HG03039 (cell line): ENCODE measurements around the gene SAMD4A.
"Not testable (repeated sequence)": the region's sequence is repeated elsewhere in the genome, so short reads cannot be mapped to it uniquely, and the experiment has no call there.

Experiments used
- ATAC-seq: cut with Tn5 transposase; IDR thresholded peaks from one replicate; pipeline ENCODE4 v1.9.1; 2021; ENCODE audit warnings: mild to moderate bottlenecking, moderate library complexity; ENCODE audit not compliant: unreplicated experiment

SAMD4A gene

DNA sequence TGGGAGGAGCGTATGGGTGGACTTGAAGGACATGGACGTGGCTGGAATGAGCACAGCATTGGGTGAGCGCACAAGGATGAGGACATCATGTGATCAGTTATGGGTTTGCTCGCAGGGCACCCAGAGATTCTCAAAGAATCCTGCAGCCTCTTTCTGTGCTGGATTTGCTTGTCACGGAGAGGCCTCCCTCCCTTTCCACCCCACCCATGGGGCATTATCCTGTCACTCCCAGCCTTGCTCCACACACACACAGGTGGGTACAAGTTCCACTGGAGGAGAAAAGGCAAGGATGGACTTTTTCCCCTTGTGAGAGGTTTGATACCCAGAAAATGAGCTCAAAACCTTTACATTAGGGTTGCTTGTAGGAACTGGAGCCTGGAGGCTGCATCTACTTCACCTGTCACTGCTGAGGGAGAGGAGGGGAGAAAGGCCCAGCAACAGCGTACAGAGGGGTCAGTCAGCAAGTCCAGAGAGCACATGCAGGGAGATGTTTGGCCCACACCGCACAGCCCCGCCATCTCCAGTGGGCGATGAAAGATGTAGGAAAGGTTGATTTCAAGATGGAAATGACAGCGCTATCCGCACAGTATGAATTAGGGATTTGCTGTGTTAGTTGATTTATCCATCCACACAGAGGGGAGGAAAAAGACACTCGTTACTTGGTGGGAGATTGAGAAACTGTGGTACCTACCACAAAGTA, 223.0 kb downstream of the SAMD4A start:
- ATAC-seq, result no peak

DNA sequence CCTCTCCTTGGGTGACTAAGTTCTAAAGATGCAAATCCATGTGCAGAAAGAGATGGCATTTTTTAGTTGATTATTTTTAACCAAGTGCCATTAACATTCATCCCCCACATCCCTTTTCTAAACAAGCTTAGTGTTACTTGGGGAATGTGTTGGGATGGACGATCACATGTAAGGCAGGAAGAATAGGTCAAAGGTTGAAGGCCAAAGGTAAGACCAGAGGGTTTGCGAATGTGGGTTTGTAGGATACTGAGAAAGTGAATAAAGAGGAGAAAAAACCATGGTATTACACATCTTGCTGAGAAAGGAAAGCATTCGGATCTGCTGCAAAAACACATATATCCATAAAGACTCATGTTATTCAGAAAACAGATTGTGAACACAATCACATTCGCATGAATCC, 224.1 kb downstream of the SAMD4A start:
- ATAC-seq, result no peak

DNA sequence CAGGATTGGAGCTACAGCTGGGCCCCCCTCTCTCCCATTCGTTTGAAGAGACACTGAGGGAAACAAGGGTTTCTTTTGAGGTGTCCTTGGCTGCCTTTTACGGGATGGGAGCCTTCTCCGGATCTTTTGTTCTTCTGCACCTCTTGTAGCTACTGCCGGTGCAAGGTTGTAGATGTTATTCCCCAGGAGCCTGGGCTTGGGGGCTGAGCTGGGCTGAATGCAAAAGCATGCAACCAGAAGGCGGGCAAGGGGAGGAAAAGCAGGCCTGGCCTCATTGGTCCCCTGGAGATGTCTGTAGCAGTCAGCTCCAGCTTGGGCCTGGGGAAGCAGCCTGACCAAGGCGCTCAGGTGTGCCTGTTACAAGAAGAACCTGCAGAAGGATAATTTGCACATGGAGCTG, 225.4 kb downstream of the SAMD4A start:
- ATAC-seq, result no peak

DNA sequence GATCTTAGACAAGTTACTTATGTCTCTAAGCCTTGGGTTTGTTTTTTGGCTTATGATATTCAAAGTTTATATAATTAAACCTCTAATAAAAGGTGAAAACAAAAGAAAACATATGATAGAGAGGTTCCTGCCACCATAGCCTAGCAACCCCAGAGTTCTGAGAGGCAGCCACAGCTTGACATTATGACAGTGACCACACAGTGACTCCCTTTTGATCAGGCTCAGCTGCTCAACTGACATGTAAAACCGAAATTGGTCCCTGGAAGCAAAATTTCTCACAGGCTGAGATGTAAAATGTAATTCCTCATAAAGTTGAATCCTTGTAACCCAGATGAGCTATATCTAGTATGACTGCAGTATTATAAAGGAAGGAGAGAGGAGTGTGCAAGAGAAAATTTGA, 227.2 kb downstream of the SAMD4A start:
- ATAC-seq, result no peak

DNA sequence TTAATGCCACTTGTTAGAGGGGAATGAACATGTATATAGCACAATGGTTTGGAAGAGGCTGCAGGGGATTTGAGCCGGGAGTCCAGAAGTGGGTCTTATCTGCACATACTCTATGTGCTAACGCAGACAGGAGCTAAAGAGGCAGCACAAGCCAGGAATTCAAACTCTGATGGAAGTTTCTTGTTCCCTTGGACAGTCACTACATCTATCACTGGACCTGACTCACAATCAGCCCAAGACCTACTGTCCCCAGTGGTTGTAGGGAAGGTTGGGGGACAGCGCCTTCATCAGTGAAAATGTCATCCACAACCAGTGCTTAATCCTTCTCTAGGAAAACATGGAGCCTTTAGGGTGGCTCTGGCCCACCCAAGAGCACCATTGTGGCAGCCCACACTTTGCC, 227.9 kb downstream of the SAMD4A start:
- no peak for ATAC-seq

DNA sequence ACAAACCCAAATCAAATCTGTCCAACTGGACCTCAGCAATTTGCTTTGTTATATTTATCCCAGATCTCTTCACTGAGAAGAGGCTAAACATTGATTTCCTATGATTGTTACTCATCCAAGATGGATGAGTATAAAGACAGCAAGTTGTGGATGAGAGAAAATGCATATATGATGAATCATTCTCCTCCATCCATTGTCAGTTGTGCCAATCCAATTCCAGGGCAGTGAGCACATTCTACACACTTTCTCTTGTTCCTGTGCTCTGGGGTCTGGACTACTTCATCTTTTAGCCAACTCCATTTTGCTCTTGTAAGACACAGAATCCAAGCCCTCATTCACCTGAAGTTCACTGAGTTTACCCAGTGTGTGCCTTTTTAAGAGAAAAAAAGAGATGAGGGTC, 230.0 kb downstream of the SAMD4A start:
- no peak for ATAC-seq

DNA sequence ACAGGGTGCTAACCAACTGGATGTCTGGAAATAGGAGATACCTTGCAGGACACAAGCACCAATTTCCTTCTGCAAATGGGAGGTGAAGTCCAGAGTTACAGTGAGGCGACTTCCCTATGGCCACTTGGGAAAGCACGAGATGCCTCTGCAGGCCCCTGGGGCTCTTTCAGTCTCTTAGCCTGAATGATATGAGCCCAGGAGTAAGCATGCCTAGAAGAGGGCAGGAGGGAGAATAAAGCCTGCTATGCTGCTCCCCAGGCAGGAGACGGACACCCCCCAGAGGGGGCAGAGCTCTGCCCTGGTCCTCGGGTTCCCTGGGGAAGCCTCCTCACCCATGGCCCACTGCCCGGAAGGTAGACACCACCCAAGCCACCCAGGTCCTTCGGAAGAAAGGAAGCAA, 230.6 kb downstream of the SAMD4A start:
- ATAC-seq, result no peak

DNA sequence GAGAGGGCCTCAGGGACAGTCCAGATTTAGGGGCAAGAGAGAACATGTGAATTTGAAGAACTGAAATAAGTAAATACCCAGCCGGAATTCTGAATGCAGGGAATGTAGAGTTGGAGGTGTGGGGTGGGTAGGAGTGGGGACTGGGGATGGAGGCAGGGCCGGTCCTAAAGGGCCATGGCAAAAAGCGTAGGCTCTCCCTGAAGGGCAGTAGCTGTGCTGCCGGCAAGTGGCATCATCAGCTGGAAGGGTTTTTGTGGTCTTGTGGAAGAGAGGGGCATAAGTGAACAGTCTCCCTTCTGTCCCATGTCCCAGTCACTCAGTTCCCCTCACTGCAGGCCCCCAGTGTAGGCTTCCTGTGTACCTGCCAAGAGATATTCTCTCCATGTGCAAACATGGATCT, 231.1 kb downstream of the SAMD4A start:
- no peak for ATAC-seq

DNA sequence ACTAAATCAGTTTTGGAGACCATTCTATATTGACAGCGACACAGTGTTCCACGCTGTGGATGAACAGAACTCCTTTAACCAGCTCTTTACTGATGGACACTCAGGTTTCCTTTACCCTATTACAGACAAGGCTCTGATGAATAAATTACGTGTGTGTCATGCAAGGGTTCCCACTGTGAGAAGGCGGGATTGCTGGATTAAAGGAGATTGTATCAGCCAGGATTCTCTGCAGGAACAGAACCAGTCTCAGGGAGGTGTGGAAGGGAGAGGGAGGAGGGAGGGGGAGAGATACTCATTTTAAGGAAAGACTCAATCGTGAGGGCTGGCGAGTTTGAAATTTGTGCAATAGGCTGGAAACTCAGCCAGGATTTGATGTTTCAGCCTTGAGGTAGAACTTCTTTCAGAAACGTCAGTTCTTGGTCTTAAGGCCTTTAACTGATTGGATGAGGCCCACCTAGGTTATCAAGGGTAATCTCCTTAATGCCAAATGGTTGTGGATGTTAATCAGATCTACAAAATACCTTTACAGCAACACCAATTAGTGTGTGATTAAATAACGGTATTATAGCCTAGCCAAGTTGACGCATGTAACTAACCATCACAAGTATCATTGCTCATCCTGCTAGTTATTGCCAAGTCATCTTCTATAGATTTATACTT, 231.7 kb downstream of the SAMD4A start:
- no peak for ATAC-seq

DNA sequence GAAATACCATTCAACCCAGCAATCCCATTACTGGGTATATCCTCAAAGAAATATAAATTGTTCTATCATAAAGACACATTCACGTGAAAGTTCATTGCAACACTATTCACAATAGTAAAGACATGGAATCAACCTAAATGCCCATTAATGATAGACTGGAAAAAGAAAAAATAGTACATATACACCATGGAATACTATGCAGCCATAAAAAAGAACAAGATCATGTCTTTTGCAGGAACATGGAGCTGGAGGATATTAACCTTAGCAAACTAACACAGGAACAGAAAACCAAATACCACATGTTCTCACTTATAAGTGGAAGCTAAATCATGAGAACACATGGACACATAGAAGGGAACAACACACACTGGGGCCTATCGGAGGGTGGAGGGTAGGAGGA, 234.6 kb downstream of the SAMD4A start:
- ATAC-seq, result not testable (repeated sequence)

DNA sequence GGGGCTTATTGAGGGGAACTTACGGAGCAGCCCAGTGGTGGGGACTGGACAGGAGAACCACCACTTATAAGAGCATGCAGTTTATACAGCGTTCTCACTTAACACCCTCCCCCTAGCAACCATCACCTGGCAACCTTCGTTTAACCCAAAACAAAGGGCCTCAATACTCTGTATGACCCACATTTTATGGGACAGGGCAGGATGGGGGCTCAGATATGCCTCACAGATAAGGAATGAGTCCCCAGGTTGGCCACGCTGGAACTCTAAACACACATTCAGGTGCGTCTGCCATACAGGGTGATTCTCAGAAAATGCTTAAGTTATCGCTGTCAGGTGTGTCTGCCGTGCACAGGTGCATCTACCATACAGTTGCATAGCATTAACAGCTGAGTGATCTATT, 236.5 kb downstream of the SAMD4A start:
- no peak for ATAC-seq

DNA sequence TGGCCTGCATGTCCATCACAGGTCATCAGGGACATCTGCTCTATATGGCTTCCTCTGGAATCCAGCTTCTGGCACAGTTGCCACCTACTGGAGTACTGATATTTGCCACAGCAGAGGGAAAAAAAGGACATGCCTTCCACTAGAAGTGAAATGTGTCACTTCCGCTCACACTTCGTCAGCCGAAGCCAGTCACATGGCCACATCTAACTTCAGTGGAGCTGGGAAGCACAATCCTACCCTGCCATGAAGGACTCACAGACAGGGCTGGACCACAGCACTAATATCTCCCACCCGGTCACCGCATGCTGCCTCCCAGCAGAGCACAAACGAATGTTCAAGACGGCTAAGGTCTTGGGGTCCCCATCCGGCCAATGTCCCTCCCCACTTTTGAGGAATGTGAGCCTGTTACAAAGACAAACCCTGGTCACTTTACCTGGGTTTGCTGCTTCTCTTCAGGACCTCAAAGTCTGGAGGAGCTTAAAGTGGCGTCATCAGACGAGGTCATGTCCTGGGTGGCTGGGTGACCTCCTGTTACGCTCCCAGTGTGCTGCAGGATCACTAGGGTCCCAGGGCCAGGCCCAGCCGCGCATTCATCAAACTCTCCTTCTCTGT, 237.1 kb downstream of the SAMD4A start:
- no peak for ATAC-seq

DNA sequence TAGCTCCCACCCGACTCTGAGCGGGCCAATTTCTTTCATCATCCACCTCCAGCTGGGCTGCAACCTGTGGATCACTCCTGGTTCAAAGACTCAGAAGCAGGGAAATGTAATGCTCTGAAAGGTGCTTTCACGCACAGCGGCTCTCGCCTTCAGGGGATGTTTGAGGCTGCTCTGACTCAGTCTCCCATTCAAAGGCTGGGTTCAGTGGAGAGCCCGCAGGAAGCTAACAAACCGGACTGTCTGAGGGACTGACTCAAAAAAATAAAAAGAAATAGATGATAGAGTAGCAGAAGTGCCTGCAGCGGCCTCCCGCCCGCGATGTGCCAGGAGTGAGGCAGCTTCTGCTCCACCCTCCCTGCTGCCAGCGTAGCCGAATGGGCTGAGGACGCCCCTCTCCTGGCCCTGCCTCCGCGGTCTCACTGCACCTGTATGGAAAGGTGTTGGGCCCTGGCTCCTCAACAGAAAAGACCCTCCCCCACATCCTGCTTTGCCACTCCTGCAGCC, 237.7 kb downstream of the SAMD4A start:
- ATAC-seq, result no peak

DNA sequence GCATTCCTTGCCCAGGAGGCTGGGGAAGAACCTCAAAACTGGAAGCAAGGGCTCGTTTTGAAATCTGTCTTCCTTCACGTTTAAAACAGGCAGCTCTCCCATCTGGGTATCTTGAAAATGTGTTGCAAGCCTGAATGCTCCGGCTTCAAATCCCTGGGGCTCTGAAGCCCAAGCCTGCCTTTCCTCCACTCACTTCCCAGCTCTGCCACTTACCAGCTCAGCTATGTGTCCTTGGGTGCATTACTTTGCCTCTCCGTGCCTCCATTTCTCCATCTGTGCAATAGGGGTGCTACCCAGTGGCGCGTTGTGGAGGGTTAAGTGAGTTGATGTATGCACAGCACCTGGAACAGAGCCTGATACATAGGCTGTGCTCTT, 238.1 kb downstream of the SAMD4A start:
- ATAC-seq, result no peak

DNA sequence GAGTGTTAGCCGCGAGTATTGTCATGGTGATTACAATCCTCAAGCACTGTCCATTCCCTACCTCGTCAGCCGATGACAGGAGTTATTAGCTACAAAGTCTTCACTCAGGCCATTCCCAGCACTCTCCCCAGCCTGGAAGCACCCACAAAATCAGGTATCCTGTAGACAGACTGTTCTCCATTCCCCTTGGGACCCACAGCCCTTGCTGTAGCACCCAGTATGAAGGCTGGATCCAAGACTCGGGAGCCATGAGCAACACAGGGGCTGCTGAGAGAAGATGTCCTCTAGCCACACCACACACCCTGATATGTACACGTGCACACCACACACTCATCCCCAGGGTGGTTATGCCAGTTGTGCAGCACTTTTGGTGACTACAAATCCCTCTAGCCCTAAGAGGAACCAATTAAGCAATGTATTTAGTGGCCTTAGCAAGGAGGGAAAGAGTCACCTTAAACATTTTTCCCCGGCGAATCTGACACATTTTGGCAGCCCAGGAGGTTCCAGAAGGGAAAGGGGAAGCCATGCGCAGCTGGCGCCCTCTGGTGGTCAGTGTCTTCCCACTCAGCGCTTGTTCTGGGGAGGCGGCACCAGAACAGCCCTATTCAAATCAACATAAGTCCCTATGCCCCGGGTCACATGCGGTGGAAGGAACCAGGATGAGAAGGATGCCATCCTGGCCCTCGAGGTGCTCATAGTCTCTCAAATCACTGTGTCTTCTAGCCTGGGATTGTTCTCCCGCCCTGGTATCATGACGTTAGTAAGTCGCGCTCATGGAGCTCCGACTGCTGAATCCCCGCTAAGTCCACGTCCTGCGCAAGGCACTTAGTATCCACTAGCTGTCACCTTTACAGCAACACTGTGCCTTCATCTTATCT, 238.8 kb downstream of the SAMD4A start:
- no peak for ATAC-seq

DNA sequence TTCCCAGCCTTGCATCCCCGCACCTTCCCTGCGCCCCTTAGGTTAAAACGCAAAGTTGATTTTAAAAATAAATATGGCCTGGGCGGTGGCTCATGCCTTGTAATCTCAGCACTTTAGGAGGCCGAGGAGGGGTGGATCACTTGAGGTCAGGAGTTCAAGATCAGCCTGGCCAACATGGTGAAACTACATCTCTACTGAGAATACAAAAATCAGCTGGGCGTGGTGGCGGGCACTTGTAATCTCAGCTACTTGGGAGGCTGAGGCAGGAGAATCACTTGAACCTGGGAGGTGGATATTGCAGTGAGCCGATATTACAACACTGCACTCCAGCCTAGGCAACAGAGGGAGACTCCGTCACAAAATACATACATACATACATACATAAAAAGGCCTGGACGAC, 239.7 kb downstream of the SAMD4A start:
- no peak for ATAC-seq

DNA sequence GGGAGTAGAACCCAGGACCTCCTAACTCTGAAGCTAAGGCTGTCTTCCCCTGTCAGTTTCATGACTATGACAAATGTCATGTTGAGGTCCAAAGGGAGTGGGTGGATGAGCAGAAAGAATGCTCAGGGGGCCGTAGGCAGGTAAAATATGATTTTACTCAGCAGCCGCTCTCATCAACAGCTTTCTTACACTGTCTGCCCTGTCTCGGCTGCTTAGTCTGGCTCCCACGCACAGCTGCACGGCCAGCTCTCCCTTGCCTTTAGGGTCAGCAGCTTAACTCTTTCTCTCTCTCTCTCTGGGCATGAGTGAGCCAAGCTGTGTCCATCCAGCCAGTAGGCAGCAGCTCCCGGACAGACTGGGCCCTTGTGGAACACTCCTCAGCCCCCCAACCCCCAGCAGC, 240.5 kb downstream of the SAMD4A start:
- ATAC-seq, result no peak

DNA sequence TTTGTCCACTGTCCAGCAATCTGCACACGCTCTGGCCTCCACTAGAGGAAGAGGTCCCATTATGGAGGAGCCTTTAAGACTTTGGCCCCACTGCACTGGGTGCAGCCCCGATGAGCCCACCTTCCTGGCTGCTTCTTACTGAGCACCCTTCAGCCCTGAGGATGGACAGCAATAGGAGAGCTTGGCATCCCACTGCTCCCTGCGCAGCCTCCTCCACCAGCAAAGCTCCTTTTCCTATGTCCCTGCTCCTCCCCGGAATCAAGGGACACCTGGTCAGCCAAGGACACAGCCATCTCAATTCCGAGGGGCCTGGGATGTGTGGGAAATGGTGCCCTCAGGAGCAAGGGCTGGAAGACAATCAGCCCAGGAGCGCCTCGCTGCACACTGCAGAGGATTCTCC, 241.0 kb downstream of the SAMD4A start:
- no peak for ATAC-seq

DNA sequence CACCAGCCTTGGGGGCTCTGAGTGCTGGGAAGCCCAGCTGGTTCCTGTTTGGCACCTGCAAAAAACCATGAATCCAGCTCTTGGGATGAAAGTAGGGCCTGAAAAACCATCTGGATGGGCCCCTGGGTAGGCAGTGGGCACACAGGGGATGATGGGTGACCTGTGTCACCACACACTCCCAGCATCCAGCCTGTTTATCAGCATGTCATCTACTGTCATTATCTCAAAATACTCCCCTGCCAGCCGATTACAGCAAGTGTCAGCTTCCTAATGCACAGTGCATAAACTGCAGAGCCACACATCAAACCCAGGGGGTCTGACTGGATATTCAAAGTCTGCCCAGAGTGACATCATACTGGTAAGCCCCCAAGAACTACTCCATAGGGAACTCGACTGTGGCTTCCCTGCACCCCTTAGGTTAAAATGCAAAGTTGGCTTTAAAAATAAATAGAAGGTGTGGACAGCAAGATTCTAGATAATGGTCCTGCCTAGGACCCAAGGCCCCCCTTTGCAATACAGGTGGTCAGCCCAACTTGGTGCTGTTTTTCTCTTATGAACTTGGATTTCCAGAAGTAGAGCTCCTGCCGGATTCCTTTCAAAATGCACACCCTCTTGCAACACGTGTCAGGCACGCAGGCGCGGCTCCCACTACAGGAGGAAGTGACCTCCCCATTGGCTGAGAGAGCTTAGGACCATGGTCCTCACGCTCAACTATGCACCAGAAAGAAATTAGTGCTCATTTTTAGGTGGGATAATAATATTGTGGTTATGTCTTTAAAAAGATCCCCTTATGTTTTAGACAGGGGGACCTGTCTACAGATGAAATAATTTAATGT, 241.6 kb downstream of the SAMD4A start:
- ATAC-seq, result no peak

DNA sequence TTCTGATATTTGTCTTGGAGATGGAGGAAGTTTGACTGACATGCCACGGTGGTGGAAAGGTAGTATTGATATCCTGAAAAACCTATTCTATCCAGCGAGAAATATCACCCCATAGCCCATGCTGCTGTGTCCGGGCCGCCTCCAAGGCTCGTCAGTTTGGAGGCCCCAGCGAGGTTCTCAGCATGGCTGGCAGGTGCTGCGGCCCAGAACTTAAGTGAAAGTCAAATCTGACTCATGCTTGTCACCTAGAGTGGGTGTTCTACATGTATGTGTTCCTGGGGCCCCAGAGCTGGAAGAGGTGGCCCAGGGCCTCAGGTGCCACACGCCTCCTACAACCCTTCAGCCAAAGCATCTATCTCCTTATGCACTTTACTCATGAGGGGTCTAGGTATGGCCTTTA, 242.8 kb downstream of the SAMD4A start:
- ATAC-seq, result no peak
